Dendritic cell treated with granulocyte-macrophage colony-stimulating factor and Interleukin-4, amounts not matched to agents 40 ng/mL and 50 ng/mL, for 4 days (primary cell): ENCODE data around the gene CCNB2.
"Not testable (repeated sequence)": the region's sequence is repeated elsewhere in the genome, so short reads cannot be mapped to it uniquely, and the experiment has no call there.

Experiments
- H3K27ac Mint-ChIP-seq: one replicate; pipeline ENCODE4 v1.8.0; 2022; ENCODE audit warnings: mild to moderate bottlenecking, mixed read lengths
- H3K27me3 Mint-ChIP-seq: one replicate; pipeline ENCODE4 v1.8.0; 2022; ENCODE audit warnings: mild to moderate bottlenecking, mixed read lengths
- H3K36me3 Mint-ChIP-seq: one replicate; pipeline ENCODE4 v1.8.0; 2022; ENCODE audit warnings: low read depth, mixed read lengths
- H3K4me1 Mint-ChIP-seq: one replicate; pipeline ENCODE4 v1.8.0; 2022; ENCODE audit warnings: low read depth, mixed read lengths
- H3K4me3 Mint-ChIP-seq: one replicate; pipeline ENCODE4 v1.8.0; 2022; ENCODE audit warnings: mild to moderate bottlenecking, moderate library complexity, mixed read lengths
- H3K9me3 Mint-ChIP-seq: one replicate; pipeline ENCODE4 v1.8.0; 2022; ENCODE audit warnings: mixed read lengths
- intact Hi-C: fragments of 100-400 bp; cut with micrococcal nuclease; formaldehyde crosslinking; loops from one replicate; pipeline ENCODE4 v1.15.0; 2022

The CCNB2 gene

DNA sequence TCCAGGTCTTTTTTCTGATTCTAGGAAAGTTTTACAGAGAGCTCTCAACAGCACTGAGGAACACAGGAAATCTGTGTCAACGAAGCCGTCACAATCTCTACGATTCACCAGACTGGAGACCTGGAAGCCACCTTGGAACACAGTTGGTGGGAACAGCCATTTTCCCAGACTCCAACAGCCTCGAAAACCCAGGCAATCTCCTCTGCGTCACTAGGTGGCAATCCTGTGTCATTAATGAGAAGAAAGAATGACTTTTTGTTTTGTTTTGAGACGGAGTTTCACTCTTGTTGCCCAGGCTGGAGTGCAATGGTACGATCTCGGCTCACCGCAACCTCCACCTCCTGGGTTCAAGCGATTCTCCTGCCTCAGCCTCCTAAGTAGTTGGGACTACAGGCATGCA, 39.6 kb downstream of the CCNB2 start:
- intact Hi-C loops, H3K4me3 Mint-ChIP-seq, H3K27me3 Mint-ChIP-seq, H3K9me3 Mint-ChIP-seq, H3K27ac Mint-ChIP-seq: not testable (repeated sequence)
- peaks cover 16% of the 10 kb centered on the region for H3K4me1 Mint-ChIP-seq
- peaks cover 98% of the 10 kb centered on the region for H3K36me3 Mint-ChIP-seq

DNA sequence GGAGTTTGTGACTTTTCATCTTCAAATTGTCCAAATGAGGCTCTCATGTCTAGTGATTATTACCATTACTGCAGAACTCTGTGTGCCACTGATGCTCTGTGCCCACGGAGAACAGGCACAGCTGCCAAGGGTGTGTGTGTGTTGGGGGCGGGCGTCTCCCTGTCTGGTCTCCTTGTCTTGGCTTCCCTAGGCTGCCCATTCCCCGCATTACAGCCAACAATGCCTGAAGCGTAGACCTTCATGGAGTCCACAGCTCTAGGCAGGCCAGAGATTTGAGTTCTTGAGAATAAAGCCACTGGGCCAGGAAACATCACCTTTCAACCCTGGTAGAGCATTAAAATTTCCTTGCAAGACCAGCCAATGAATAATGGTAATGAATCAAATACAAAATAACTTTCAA, 42.7 kb downstream of the CCNB2 start:
- no peak overlapping the region for H3K4me3 Mint-ChIP-seq
- H3K4me1 Mint-ChIP-seq = peaks cover under 1% of the 10 kb centered on the region
- H3K9me3 Mint-ChIP-seq = no peaks in the 10 kb centered on the region
- H3K27ac Mint-ChIP-seq = no peak overlapping the region
- peaks cover 100% of the 10 kb centered on the region for H3K36me3 Mint-ChIP-seq
- intact Hi-C loops = no loop called here
- H3K27me3 Mint-ChIP-seq = no peaks in the 10 kb centered on the region

DNA sequence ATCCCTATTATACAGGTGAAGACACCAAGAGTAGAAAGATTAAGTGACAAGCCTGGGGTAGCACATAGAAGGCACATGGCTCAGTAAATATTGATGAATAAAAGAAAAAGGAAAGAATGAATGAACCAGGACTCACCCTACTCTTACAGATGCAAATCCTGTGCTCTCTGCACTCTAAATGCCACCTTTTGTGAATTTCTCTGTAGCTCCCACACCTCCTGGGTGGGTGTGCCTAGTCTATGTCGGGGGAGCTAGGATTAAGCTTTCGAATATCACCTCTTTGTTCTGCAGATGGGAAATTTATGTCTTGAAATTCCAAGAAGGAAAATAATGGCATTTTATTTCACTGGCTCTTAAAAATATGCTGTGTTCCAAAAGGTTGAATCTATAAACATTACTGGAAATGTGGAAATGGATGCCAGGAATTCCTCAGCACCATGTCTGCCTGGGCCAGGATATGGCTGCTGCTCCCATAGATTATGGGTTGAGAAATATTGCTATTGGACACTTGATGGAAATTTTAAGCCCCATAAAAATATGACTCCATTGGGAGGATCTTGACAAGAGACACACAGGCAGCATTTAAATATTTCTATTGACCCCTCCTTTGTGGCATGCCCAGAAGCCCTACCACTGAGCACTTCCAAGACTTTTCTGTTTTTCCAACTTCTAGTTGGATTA, 43.3 kb downstream of the CCNB2 start:
- no peaks in the 10 kb centered on the region for H3K27me3 Mint-ChIP-seq
- peaks cover 100% of the 10 kb centered on the region for H3K36me3 Mint-ChIP-seq
- H3K9me3 Mint-ChIP-seq = no peaks in the 10 kb centered on the region
- H3K27ac Mint-ChIP-seq = no peak overlapping the region
- no peak overlapping the region for H3K4me3 Mint-ChIP-seq
- peaks cover 3% of the 10 kb centered on the region for H3K4me1 Mint-ChIP-seq
- intact Hi-C loops = no loop called here

DNA sequence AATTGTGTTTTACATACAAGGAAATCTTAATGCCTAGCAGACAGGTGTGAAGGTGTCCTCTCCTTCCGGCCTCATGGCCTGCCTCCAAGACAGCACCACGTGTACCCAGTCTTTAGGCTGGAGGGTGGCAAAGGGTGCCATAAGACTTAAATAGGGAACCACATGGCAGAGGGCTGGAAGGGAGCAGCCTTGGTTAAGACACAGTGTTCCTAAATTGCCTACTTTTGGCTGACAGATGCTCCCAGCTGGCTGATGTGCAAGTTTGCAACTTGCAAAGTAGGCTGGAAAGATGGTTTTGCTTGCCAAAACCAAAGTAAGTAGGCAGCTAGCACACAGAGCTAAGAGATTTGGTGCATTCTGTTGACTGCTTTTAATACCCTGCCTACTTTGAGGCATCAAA, 45.2 kb downstream of the CCNB2 start:
- Mint-ChIP-seq H3K4me1 (peaks cover 3% of the 10 kb centered on the region), H3K4me3 (no peak overlapping the region), H3K27me3 (no peaks in the 10 kb centered on the region), H3K36me3 (peaks cover 100% of the 10 kb centered on the region), H3K9me3 (no peaks in the 10 kb centered on the region), H3K27ac (no peak overlapping the region)
- intact Hi-C loops = no loop called here

DNA sequence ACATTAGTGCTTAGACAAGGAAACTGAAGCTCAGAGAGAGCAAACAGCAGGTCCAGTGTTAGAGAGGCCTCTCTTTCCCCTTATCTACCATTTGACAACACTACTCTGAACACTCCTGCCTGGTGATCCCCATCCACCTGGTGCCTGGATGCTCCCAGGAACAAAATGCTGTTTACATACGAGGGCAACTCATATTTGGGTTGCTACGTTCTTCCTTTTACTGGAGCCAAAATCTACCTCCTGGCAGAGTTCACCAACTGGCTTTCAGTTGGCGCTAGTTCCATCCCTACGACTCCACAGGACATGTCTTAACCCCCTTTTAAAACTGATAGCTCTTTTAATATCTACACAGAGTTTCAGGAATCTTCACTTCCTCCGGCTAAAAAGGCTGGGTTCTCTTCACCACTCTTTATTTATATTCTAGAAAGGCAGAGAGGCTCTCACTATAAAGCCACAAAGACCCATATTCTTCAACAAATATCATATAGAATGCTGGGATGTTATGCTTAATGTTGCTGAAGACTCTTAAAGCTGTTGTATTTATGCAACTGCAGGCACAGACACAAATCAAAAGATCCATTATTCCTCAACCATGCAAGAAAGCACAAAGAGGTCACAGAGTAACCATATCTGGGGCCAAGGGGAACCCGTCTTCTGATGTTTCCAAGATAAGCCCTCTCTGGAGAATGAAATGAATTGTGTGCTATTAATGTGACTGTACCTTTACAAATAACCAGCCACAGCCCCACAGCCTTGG, 47.9 kb downstream of the CCNB2 start:
- H3K4me3 Mint-ChIP-seq = no peak overlapping the region
- H3K4me1 Mint-ChIP-seq = peaks cover 3% of the 10 kb centered on the region
- no peak overlapping the region for H3K27ac Mint-ChIP-seq
- peaks cover 100% of the 10 kb centered on the region for H3K36me3 Mint-ChIP-seq
- H3K9me3 Mint-ChIP-seq = no peaks in the 10 kb centered on the region
- intact Hi-C loops = no loop called here
- no peaks in the 10 kb centered on the region for H3K27me3 Mint-ChIP-seq

DNA sequence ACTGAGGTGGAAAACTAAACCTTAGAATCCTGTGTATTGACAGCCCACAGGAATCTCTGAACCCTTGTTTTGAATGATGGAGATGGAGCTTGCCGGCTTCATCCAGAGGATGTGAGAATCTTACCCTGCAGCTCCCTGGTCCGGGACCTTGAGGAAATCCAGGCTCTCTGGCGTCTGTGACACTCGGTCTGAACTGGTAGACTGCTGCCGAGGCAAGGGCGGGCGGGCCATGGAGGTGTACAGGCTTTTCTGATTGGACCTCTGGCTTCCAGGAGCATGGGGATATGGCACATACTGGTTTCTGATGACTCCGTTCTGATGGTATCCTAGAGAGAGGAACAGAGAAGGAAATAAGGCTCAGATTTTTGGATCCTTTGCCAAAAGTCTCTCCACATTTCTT, 48.5 kb downstream of the CCNB2 start:
- no peaks in the 10 kb centered on the region for H3K27me3 Mint-ChIP-seq

DNA sequence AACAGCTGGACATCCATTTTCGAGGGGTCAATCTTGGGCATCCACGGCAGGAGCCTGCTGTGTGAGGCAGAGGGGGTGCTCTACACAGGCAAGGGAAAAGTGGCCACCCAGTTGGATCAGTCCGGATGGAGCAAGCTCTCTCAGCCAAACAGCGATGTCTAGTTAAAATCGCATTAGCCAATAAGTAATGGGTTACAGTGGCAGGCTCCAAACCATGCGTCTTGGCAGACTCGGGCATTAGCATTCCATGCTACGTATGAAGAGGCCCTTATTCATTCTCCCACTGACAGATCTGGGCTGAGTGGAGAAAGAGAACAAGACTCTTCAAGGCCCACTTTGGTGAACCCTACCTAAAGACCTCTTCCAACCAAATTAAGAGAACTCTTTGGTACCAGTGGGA, 49.3 kb downstream of the CCNB2 start:
- intact Hi-C loops = no loop called here
- Mint-ChIP-seq H3K36me3 (peaks cover 100% of the 10 kb centered on the region), H3K4me1 (peaks cover 11% of the 10 kb centered on the region), H3K4me3 (no peak overlapping the region), H3K27me3 (no peaks in the 10 kb centered on the region), H3K27ac (no peak overlapping the region), H3K9me3 (no peaks in the 10 kb centered on the region)

More for the DNA sequence above, 48.5 kb downstream of the CCNB2 start:
- Mint-ChIP-seq H3K36me3 (peaks cover 100% of the 10 kb centered on the region), H3K4me3 (no peak overlapping the region), H3K27ac (no peak overlapping the region), H3K9me3 (no peaks in the 10 kb centered on the region), H3K4me1 (peaks cover 3% of the 10 kb centered on the region)
- intact Hi-C loops = no loop called here

DNA sequence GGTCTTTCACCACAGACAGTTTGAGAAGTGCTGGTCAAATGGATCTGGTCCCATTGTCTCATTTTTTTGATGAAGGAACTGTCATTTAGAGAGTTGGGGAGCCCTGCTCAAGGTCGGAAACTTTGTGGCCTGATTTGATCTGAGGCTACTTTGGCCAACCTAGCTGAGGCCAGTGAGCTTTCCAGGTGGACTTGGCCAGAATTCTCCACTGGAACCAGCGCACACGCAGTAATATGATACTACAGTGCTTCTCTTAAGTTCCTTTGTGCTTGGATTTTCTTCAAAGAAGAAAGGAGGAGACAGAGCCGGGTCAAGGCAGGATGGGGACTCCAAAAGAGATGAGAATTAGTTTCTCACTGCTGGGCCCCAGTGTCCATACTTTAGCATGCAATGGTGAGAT, 50.5 kb downstream of the CCNB2 start:
- Mint-ChIP-seq H3K4me3 (no peak overlapping the region), H3K27ac (no peak overlapping the region), H3K9me3 (no peaks in the 10 kb centered on the region), H3K36me3 (peaks cover 100% of the 10 kb centered on the region), H3K27me3 (no peaks in the 10 kb centered on the region), H3K4me1 (peaks cover 15% of the 10 kb centered on the region)
- intact Hi-C loops = loop anchor here (5.0 kb wide), 1 partner anchor 52 kb away; the partner anchor contains the start of gene LDHAL6B

DNA sequence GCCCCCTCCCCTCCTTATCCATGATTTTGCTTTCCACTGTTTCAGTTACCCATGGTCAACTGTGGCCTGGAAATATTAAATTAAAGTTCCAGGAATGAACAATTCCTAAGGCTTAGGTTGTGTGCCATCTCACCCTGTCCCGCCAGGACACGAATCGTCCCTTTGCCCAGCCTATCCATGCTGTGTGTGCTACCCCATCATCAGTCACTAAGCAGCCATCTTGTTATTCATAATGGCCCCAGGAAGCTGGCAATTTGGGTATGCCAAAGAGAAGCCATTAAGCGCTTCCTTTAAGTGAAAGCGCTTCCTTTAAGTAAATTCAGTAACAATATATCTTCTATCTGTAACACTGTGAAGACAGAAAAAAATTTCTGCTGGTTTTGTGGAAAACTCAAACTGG, 52.5 kb downstream of the CCNB2 start:
- Mint-ChIP-seq H3K36me3 (peaks cover 96% of the 10 kb centered on the region), H3K9me3 (no peaks in the 10 kb centered on the region), H3K27me3 (no peaks in the 10 kb centered on the region), H3K27ac (no peak overlapping the region), H3K4me1 (peaks cover 15% of the 10 kb centered on the region), H3K4me3 (no peak overlapping the region)
- intact Hi-C loops = loop anchor here (5.0 kb wide), 1 partner anchor 50 kb away; the partner anchor contains the start of gene LDHAL6B

DNA sequence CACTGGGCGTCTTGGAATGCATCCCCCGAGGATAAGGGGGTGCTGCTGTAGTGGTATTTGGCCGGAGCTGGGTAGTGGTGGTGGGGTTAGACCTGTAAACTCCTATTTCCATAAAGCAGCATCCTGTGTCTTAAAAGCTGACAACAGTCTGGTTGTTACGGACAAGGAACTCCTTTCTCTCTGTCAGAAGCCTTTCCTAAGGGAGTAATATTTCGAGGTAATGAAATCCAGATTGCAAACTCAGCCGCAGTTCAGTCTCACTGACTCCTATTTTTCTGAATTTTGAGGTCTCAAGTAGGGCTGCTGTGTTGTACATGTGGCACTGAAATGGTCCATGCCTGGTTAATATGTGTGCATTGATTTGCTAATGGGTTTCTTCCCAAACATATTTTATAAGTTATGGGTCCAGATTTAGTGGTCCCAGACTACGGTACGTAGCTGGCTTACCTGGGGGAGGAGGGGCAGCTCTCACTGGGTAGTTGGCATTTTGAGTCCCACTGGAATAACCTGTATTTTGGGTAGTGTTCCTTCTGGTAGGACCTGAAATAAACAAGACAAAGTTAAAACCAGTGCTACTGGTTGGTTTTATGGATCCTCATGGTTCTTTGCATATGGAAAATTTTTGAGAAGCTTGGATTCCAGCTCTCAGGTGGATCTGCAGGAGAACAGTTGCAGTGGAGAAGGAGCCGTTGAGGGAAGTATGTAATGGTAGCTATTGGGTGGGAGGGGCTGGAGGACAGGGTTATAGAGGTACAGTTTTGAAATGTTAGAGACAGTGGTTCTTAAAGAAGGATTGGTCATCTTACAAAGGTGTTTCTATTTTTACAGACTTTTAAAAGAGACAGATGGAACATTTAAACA, 53.1 kb downstream of the CCNB2 start:
- H3K9me3 Mint-ChIP-seq = no peaks in the 10 kb centered on the region
- intact Hi-C loops = loop anchor here (5.0 kb wide), 1 partner anchor 49 kb away; the partner anchor contains the start of gene LDHAL6B
- H3K27me3 Mint-ChIP-seq = no peaks in the 10 kb centered on the region
- peak overlapping the region; percentile 13 for H3K27ac Mint-ChIP-seq
- H3K36me3 Mint-ChIP-seq = peaks cover 96% of the 10 kb centered on the region
- no peak overlapping the region for H3K4me3 Mint-ChIP-seq
- H3K4me1 Mint-ChIP-seq = peaks cover 12% of the 10 kb centered on the region

DNA sequence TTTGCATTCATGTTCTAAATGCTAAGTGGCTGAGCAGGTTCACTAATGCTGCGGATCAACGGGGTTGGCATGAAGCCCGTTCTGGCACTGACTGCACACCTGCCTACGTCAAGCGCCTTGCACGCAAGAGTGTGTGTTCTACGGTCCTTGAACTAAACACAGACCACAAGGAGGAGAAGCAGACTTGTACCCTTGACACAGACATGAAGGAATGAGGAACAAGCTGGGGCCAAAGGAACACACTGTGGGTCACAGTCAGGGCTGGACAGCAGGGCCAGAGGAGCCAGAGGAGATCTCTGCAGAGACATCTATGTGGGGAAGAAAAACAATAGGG, 53.7 kb downstream of the CCNB2 start:
- Mint-ChIP-seq H3K9me3 (no peaks in the 10 kb centered on the region), H3K27ac (peak overlapping the region; percentile 13), H3K36me3 (peaks cover 95% of the 10 kb centered on the region), H3K4me3 (no peak overlapping the region), H3K27me3 (no peaks in the 10 kb centered on the region), H3K4me1 (peaks cover 12% of the 10 kb centered on the region)
- intact Hi-C loops = loop anchor here (5.0 kb wide), 1 partner anchor 49 kb away; the partner anchor contains the start of gene LDHAL6B

DNA sequence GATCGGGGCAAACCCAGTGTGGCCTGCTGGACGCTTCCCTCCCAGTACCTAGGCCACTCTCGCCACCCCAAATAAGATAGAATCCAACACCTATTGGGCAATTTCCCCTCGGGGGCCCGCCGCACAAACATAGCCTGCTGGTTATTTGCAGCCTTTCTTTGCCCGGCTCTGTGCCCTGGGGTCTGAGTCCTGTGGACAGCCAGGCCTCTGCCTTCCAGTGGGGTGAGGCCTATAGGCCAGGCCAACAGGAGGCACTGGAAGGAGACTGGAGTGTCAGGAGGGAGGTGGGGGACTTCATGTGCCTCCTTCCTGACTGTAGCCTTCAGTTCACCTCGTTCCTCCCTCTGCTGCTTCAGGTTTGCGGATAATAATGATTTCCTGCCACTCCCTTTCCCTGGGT, 54.3 kb downstream of the CCNB2 start:
- H3K27me3 Mint-ChIP-seq = no peaks in the 10 kb centered on the region
- peaks cover 95% of the 10 kb centered on the region for H3K36me3 Mint-ChIP-seq
- peaks cover 12% of the 10 kb centered on the region for H3K4me1 Mint-ChIP-seq
- H3K27ac Mint-ChIP-seq = peak overlapping the region; percentile 13
- no peak overlapping the region for H3K4me3 Mint-ChIP-seq
- no peaks in the 10 kb centered on the region for H3K9me3 Mint-ChIP-seq
- intact Hi-C loops = loop anchor here (5.0 kb wide), 1 partner anchor 48 kb away; the partner anchor contains the start of gene LDHAL6B

DNA sequence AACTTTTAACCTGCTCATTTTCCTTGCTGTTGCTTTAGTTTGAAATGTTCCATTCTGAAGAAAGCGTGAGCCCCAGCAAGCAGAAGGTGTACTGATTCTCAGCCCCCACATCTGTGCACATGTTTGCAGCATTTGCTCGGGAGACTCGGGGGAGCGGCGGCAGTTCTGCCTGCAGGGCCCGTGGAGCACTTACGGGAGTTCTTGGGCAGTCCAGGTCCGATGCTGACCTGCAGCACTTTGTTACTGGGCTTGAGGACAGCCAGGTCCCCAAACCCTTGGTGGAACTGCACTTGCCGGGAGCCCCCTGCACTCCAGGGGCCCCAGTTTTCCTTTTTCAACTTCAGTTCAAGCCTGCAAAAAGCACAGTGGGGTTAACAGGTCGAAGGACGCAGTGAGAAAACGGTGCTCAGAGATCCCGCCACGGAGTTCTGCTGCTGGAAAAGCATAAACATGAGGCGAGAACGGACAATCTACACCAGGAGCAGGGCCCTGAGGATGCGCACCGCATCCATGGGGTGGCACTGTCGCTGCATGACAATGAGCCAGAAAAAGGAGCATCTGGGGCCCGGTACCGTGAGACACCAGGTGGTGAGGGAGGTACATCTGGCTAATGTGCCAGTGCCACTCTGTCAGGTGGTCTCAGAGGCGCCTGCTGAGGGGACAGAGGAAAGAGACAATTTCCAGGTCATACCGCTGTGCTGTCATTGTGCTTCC, 56.1 kb downstream of the CCNB2 start:
- Mint-ChIP-seq H3K27ac (no peak overlapping the region), H3K27me3 (no peaks in the 10 kb centered on the region), H3K4me3 (no peak overlapping the region), H3K9me3 (no peaks in the 10 kb centered on the region), H3K36me3 (peaks cover 95% of the 10 kb centered on the region), H3K4me1 (peaks cover 21% of the 10 kb centered on the region)
- intact Hi-C loops = loop anchor here (5.0 kb wide), 1 partner anchor 331 kb away; no protein-coding TSS in a partner anchor
